Measurements from ENCODE around the gene PCGF2. TPM values are rescaled to one million over a fixed set of nuclear protein-coding genes. Genes with fewer than 3 reads are reported as not detected.

PCGF2 gene
- total RNA-seq, 1 experiment from 2014 or later, result 3.3 TPM

DNA sequence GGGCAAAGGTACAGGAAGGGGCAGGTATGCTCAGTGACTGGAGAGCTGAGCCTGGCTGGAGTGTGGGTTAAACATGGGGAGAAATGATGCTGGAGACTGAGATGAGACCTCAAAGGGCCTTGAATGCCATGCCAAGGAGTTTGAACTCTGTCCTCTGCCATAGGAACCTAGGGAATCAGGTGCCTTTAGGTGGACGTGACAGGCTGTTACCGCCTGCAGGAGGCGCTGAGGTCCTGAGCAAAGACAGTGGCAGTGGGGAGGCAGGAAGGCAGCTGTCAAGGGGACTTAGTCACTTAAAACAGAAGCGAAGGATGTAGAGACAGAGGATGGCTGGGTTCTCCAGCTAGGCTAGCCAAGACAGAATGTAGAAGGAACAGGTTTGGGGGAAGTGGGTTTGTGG lies 13.5 kb upstream of the PCGF2 start:
- Histone ChIP-seq H3K36me3 (peaks cover 89% of the 10 kb centered on the region), H3K4me3 (no peak overlapping the region), H3K9me3 (no peaks in the 10 kb centered on the region), H3K27me3 (no peaks in the 10 kb centered on the region)
- peak; percentile 24 for DNase-seq

DNA sequence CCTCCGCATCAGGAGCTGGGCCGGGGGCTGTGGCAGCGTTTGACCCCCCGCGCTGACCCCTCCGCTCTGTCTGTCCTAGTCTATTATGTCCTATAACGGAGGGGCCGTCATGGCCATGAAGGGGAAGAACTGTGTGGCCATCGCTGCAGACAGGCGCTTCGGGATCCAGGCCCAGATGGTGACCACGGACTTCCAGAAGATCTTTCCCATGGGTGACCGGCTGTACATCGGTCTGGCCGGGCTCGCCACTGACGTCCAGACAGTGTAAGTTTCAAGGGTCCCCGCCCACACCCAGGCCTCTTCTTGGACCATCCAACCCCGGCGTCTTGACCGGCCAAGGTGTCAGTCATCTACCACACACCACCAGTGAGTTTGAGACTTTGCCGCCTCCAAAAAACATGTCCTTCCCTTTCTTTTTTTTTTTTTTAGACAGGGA lies 5.0 kb upstream of the PCGF2 start:
- no peak for DNase-seq
- no peaks in the 10 kb centered on the region for H3K9me3 ChIP-seq
- H3K36me3 ChIP-seq, result peaks cover 44% of the 10 kb centered on the region
- no peaks in the 10 kb centered on the region for H3K27me3 ChIP-seq
- H3K4me3 ChIP-seq, result peak overlapping the region; percentile 76

DNA sequence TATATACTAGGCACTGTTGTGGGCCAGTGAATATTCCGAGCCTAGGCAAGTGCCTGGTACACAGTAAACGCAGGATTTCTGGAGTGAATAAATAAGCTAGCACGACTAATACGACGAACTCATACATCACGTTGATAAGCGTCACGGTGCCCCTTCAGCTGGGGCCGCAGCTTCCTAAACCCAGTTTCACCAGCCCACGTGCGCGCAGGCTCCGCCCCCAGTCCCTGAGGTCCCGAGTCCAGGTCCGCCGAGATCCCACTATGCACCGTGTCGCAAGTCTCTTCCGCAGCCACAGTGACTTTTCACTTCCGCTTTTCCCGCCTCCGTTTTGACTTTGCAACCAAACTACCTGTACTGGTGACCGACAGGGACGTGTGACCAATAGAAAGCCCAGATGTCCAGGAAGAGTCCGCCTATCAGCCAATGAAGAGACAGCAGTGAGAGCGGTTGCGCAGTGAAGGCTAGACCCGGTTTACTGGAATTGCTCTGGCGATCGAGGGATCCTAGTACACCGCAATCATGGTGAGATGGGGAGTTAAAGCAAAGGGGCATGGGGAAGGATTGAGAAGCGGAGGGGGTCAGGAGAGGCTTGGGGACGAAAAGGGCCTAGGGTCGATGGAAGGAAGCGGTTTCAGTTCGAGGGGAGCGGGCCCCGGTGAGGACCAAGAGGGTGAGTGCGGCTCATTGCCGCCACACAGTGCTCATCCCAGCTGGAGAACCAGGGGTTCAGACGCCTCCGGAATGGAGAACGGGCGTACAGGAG lies 4.4 kb upstream of the PCGF2 start, which contains the start of gene PSMB3:
PSMB3 (plus strand) TSS at position 434 of the 763 bp plus-strand sequence; CDS start at position 520, 86 bp downstream.
- peak within 1 kb of the TSS; percentile 76 for H3K4me3 ChIP-seq
- H3K36me3 ChIP-seq, result peaks cover 41% of the 10 kb centered on the region
- H3K27me3 ChIP-seq, result no peaks in the 10 kb centered on the region
- H3K9me3 ChIP-seq, result no peaks in the 10 kb centered on the region
- peak; percentile 99 for DNase-seq

DNA sequence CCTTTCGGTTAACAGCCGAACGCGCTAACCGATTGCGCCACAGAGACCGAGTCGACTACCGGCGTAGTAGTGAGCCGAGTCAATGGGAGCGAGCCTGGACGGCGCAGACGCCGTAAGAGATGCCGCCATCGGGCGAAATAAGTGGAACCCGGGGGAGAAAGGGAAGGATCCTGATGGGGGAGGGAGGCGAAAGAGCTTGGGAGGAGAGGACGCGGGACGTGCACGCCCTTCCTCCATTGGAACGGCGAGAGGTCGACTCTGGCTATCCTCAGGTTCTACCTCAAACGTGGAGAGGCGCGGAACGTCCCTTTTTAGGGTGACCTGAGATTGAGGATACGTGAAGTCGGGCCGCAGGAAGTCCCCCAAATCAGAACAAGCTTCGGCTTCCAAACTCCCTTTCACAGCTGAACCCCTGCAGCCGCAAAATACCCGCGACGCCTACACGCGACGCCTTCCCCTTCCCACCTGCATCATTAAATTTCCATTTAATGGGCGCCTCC lies 3.7 kb upstream of the PCGF2 start:
- DNase-seq, result peak; percentile 77
- H3K9me3 ChIP-seq, result no peaks in the 10 kb centered on the region
- peaks cover 36% of the 10 kb centered on the region for H3K36me3 ChIP-seq
- H3K4me3 ChIP-seq, result peak overlapping the region; percentile 76
- no peaks in the 10 kb centered on the region for H3K27me3 ChIP-seq

DNA sequence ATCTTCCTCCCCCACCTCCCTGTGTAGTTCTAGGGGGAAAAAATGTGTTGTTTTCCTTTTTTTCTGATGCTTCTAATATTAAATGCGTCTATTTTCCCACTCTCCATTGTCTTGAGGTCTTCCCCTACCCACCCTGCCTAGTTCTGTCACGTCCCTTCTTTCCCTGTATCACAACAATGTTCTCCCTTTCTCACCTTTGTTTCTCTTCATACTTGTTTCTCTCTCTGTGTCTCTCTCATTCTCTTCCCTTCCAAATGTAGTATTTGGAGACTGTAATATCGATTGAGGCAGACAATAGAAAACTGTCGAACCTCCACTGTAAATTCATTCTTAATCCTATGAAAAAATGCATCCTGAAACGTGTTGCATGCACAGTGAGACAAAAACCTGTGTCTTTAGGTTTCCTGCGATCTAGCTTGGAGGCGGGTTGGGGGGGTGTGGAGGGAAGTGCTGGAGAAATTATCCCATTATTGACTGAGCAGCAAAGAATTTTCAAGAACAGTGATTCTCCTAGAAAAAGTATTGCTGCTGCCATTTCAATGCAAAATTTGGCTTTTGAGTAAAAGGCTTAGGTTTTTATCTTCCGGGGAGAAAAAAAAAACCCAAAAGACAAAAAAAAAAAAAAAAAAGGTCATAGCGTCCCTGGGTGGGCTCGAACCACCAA lies 3.1 kb upstream of the PCGF2 start:
- Histone ChIP-seq H3K9me3 (no peaks in the 10 kb centered on the region), H3K4me3 (peak overlapping the region; percentile 76), H3K27me3 (no peaks in the 10 kb centered on the region), H3K36me3 (peaks cover 31% of the 10 kb centered on the region)
- peak; percentile 50 for DNase-seq

DNA sequence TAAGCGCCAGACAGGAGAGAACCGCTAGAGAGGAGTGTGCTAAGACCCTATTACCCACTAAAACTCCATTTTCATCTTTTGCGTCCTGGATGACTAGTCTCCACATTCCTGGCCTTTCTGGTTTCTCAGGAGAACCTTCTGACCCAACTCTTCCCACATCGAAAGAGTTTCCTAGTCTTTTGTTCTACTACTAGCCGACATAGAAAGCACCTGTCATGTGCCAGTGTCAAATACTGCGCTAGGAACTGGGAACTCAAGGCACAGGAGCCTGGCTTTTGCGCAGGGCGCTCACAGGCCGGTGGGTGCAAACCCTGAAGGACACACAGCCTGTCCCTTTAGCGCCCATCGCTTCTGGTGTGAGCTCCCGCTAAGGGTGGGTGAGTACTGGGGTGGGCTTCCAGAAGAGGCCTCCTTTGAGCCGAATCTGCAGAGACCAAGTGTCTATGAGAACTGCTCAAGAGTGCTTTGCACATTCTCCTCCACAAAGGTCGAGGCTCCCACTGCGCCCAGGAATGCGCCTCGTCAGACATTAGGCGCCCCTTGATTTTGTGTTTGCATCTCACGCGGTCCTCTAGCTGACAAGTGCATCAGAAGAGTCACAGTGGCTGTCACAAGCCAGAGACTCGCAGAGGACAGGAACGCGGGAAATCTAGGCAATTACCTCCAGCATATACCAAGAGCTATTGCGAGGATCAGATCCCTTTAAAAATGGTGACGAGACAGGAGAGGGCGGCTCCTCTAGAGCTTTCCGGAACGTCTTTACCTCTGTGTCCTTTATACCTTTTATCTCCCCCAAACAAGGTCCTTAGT lies 2.4 kb upstream of the PCGF2 start:
- Histone ChIP-seq H3K4me3 (peak overlapping the region; percentile 53), H3K27me3 (no peaks in the 10 kb centered on the region), H3K36me3 (peaks cover 25% of the 10 kb centered on the region), H3K9me3 (no peaks in the 10 kb centered on the region)
- DNase-seq, result no peak

DNA sequence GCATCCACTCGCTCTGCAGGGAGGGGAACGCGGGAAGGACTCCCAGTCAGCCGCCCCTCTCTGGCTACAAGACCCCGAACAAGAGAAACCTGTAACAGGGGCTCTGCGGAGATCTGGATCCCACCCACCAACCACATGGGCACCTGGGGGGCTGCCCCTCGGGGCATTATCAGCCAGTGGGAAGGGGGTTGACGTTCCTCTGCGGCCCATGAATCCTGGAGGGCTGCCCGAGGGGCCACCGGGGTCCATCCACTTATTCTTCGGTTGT lies 1.8 kb upstream of the PCGF2 start:
- peaks cover 27% of the 10 kb centered on the region for H3K36me3 ChIP-seq
- no peaks in the 10 kb centered on the region for H3K9me3 ChIP-seq
- no peak for DNase-seq
- H3K27me3 ChIP-seq, result no peaks in the 10 kb centered on the region
- H3K4me3 ChIP-seq, result peak overlapping the region; percentile 53

DNA sequence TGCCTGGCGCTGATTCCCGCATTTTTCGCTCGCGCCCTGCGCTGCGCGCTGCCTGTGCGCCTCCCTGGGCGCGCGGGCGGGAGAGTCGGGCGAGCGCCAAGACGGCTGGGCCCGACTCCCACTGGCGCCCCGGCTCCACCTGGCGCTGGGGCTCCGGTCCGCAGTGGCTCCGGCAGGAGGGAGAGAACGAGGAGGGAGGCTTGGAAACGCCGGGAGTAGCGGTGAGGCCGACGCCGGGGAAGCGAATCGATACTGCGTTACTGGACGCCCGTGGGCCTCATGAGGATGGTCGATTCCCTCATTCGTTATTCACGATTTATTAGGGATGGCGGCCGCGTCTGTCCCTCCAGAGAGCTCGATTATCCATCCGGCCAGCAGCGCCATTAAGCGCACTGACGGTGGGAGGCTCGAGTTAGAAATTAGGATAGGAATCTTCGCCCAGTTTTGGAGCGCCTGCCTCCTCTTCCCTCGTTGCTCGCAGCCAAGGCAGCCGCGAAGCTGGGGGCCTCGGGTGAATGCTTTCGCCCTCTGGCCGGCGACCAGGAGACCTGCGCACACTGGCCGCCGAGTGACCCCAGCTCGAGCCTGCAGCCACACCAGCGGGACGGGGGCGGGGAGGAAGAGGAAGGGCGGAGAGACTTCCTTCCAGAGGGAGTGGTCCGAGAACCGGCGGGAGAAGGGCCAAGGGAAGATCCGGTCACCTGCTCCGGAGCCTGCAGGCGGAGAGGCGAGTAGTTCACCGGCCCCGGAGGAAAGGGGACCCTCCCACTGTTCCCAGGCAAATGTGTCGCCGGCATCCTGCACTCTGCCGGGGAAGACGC lies 1.3 kb upstream of the PCGF2 start:
- DNase-seq, result peak; percentile 95
- H3K36me3 ChIP-seq, result peaks cover 27% of the 10 kb centered on the region
- H3K4me3 ChIP-seq, result peak overlapping the region; percentile 53
- H3K27me3 ChIP-seq, result no peaks in the 10 kb centered on the region
- H3K9me3 ChIP-seq, result no peaks in the 10 kb centered on the region

DNA sequence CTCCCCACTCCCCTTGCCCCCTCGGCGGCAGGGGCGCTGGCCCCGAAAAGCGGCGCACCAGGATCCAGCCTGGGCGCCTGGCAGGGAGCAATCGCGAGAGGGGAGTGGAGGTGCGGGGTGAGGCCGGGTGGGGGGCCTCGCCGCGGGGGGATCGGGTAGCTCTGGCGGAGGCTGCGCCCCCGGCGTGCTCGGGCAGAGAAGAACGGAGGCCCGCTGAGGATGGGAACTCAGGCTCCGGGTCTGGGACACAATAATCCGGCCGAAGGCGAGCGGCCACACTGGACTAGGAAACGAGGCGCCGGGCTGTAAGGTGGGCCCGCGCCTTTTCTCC lies 721 bp upstream of the PCGF2 start:
- Histone ChIP-seq H3K27me3 (no peaks in the 10 kb centered on the region), H3K4me3 (peak overlapping the region; percentile 53), H3K9me3 (no peaks in the 10 kb centered on the region), H3K36me3 (peaks cover 23% of the 10 kb centered on the region)
- no peak for DNase-seq

DNA sequence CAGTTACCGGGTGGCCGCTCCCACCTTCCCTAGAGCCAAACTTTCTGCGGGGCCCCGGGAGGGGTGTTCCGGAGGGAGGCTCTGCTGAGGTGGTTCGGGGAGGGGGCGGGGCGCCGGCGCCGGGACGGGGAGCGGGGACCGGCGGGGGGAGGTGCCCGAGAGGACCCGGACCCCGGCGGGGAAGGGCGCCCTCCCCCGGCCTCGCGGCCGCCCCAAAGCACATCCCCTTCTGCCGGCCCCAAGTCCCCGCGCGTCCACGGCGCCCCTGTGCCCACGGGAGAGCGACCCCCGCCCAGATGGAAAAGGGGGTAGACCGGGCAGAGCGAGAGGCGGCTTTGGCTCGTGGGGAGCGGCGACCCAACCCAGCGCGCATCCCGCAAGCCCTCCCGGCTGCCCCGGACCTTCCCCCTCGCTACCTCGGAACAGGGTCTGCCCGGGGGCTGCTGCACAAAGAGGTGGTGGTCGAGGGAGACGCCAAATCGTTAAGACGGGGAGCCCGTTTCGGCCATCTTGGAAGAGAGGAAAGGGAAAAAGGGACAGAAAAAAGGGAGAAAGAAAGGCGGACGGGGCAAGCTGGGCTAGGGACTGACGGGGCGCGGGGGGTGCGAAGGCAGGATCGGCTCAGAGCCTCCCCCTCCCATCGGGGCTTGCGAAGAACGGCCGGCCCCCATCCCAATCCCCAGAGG lies 530 bp downstream of the PCGF2 start:
- Histone ChIP-seq H3K27me3 (no peaks in the 10 kb centered on the region), H3K36me3 (peaks cover 18% of the 10 kb centered on the region)
- peak; percentile 58 for DNase-seq

DNA sequence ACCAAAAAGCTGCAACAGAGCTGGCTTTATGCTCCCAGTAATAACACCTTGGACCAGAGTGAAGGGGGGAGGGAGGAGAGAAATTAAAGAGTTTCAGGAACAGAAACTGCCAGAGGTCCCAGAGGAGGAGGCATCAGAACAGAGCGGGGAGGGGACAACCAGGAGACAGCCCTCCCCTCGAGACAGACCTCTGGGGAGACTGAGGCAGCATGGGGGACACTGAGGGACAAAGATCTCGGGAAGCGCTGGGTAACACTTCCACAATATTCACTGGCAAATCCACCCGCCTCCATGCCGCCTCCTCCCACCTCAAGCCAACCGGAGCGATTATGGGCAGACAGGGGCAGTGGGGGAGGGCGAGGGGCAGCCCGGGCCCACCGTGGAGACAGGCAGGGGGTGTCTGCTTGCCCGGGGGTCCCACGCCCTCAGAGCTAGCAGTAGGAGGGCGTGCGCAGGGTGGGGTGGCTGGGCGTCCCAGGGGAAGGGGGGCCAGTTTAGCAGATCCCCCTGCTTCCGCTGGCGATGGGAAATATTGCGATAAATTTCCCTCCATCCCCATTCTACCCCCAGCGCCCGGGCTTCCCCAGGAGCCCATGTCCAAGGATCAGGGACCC lies 1.2 kb downstream of the PCGF2 start:
- Histone ChIP-seq H3K27me3 (no peaks in the 10 kb centered on the region), H3K4me3 (peak overlapping the region; percentile 91), H3K36me3 (peaks cover 21% of the 10 kb centered on the region), H3K9me3 (no peaks in the 10 kb centered on the region)
- no peak for DNase-seq

More for the DNA sequence above, 530 bp downstream of the PCGF2 start:
- Histone ChIP-seq H3K9me3 (no peaks in the 10 kb centered on the region), H3K4me3 (peak overlapping the region; percentile 91)

DNA sequence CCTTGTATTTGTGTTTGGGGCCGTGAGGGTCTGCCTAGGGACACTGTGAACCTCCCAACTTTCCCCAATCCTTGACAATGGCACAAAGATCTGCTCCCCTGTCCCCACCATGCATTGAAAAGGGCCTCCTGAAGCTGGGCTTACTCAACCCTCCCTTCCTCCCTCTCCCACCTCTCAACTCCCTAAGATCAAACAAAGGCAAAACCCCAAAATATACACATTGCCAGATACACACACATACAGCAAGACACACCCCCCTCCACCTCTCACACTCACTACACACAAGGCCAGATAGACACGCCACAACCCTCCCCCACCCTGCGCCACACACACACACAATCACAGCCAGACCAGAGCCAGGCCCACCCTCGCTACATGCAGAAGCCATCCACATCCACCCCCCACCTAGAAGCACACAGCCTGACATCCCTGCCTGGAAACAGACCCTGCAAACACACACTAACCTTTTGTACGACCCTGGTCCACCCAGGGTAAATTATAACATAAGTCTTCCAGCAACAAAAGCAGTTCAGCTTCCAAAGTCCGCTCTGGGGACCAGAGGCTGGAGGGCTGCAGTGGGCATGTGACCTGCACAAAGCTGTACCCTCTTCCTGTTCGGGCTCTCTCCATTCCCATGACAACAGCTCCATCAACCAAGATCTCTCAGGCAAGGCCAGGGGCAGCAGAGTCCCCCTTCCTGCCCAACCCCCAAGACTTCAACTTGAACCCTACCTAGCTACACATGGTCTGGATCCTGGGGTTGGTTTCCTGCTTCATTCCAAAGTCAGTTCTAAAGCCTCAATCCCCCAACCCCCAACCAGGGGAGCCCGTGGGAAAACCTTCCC lies 1.9 kb downstream of the PCGF2 start:
- Histone ChIP-seq H3K36me3 (peaks cover 21% of the 10 kb centered on the region), H3K9me3 (no peaks in the 10 kb centered on the region), H3K4me3 (peak overlapping the region; percentile 91), H3K27me3 (no peaks in the 10 kb centered on the region)
- no peak for DNase-seq

DNA sequence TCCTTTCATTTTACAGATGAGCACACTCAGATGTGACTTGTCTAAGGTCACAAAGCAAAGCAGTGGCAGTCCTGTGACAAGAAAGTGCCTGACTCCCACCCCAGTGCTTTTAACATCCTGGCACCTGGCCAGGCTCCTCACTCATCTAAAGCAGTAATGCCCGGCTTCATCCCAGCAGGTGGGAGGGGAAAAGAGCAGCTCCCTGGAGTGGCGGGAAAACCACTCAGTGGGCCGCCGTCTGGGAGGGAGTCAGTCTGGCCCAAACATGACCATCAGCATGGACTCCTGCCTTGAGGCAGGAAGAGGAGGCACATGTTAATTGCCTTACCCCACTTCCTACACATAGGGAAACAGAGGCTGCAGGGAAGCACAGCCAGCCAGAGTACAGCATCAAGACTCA lies 2.6 kb downstream of the PCGF2 start:
- H3K36me3 ChIP-seq, result peaks cover 21% of the 10 kb centered on the region
- H3K4me3 ChIP-seq, result no peak overlapping the region
- H3K9me3 ChIP-seq, result no peaks in the 10 kb centered on the region
- DNase-seq, result no peak
- no peaks in the 10 kb centered on the region for H3K27me3 ChIP-seq

DNA sequence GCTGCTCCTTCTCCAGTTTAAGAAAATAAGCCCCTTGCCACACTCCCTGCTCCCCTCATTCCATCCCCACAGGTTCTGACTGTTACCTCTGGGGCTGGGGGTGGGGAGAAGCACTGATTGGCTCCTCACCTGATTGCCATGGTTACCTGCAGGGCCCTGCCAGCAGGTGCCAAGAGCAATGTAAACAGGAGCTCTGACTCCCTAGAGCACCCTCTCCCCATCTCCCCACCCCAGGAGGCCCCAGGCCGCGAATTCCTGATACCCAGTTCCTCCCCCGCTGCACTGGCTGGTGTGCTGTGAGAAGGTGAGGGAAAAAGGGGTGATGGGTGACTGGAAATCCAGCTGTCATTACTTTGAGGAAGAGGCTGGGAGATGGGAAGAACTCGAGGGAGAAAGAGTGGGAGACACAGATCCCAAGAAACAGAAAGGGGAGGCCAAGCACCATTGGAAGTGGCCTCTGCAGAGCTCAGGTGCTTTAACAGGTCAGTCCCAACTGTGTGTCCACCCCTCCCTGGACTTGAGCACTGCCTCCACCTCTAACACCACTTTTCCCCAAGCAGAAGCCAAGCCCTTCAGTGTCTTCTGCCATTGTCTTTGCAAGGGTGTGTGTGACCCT lies 4.5 kb downstream of the PCGF2 start:
- DNase-seq, result no peak
- Histone ChIP-seq H3K27me3 (no peaks in the 10 kb centered on the region), H3K36me3 (peaks cover 31% of the 10 kb centered on the region), H3K4me3 (no peak overlapping the region), H3K9me3 (no peaks in the 10 kb centered on the region)
